Transverse colon (tissue), 4 donors: ENCODE results near the gene VCPKMT. TPM values are rescaled to one million over a fixed set of nuclear protein-coding genes. Genes with fewer than 3 reads are reported as not detected.

Experiments
- DNase-seq: peaks from one replicate; pipeline ENCODE4 v3.0.0-alpha.2; 2019
- H3K27ac ChIP-seq, 4 donors: fragments of 200-600 bp; sonication (generic); 2 replicates each; pipeline ENCODE4 v1.5.1; 2016 to 2018; ENCODE audit warnings: inconsistent platforms in 4 of 4
- H3K27me3 ChIP-seq: fragments of 200-600 bp; sonication (generic); 2 replicates; pipeline ENCODE4 v1.5.1; 2017; ENCODE audit warnings: inconsistent platforms
- H3K36me3 ChIP-seq, 4 donors: fragments of 200-600 bp; sonication (generic); 2 replicates each; pipeline ENCODE4 v1.5.1; 2017 to 2019; ENCODE audit warnings: inconsistent platforms in 4 of 4
- H3K4me1 ChIP-seq, 4 donors: fragments of 200-600 bp; sonication (generic); 2 replicates each; pipeline ENCODE4 v1.5.1; 2017 to 2020; ENCODE audit warnings: inconsistent platforms in 4 of 4
- H3K4me3 ChIP-seq, 4 donors: fragments of 200-600 bp; sonication (generic); 1 replicate in 1 of 4; 2 replicates in 3 of 4; pipeline versions ENCODE4 v1.5.1 to v1.6.1; 2017 to 2019; ENCODE audit warnings: inconsistent platforms in 4 of 4
- H3K9me3 ChIP-seq, 2 donors: fragments of 200-600 bp; sonication (generic); 2 replicates each; pipeline ENCODE4 v1.5.1; 2017 to 2019; ENCODE audit warnings: inconsistent platforms in 2 of 2
- CTCF ChIP-seq, 5 experiments: fragments of 200-600 bp in 3 of 5; fragments of 450-650 bp in 2 of 5; sonication (generic) in 3 of 5; IDR thresholded peaks; 1 replicate in 2 of 5; 2 replicates in 3 of 5; pipeline ENCODE4 v1.5.1; 2016 to 2017; ENCODE audit warnings: antibody characterized with exemption in 5 of 5, inconsistent platforms in 3 of 5, mild to moderate bottlenecking in 2 of 5, moderate library complexity in 1 of 5
- EP300 ChIP-seq: sonication (generic); formaldehyde crosslinking; IDR thresholded peaks from one replicate; pipeline ENCODE4 v1.6.1; 2017; ENCODE audit warnings: antibody characterized with exemption, low read depth
- POLR2A ChIP-seq: fragments of 450-650 bp; IDR thresholded peaks from one replicate; pipeline ENCODE4 v1.6.1; 2016; ENCODE audit warnings: antibody characterized with exemption, mild to moderate bottlenecking, moderate library complexity
- POLR2AphosphoS5 ChIP-seq, 3 donors: sonication (generic); formaldehyde crosslinking; IDR thresholded peaks; one replicate each; pipeline ENCODE4 v1.6.1; 2016; ENCODE audit warnings: antibody characterized with exemption in 3 of 3
- WGBS, 2 donors: methylation state at CpG; one replicate each; pipeline ENCODE4 v1.1.5; 2018; ENCODE audit warnings: low coverage in 1 of 2; 5-methylcytosine and 5-hydroxymethylcytosine counted together
- in situ Hi-C, 4 donors: fragments of 200-750 bp; cut with MboI; loops; one replicate each; pipeline versions ENCODE4 v1.15.0 to v1.15.1; 2017; ENCODE audit warnings: low sequenced_read_pairs in 3 of 4, low pct_ligation_motif_present in 1 of 4, low pct_unique_long_range_greater_than_20kb in 1 of 4
- intact Hi-C: fragments of 100-400 bp; cut with DNase I; formaldehyde crosslinking; loops from one replicate; pipeline ENCODE4 v1.15.1; 2023; ENCODE audit warnings: low total_unique reads
- total RNA-seq, 4 donors: library from RNA; depleted of rRNA; stranded (reverse); fragments of >200 nt; gene quantifications; one replicate each; pipeline ENCODE4 v1.1.0, GENCODE V29; 2016

The VCPKMT gene
- total RNA-seq, 4 donors from 2014 or later: 3.7 to 12.1 (median 5.9) TPM

GRCh38 chr14:50062438-50063085 is 53.8 kb downstream of the VCPKMT start:
- peak; percentile 64 for DNase-seq
- 42 to 49% methylated on average over 7 of the region's 7 CpGs for WGBS, 2 donors
- H3K4me1 ChIP-seq: peaks cover 36 to 62% (median 44%) of the 10 kb centered on the region in 4 donors
- no peak for TF ChIP-seq EP300
- TF ChIP-seq POLR2AphosphoS5 (IDR thresholded peaks at IDR 0.05): peak in 2 of 3 donors; percentile 37 to 49
- peak; percentile 46 for TF ChIP-seq POLR2A
- in situ Hi-C loops: no loop called here
- H3K27me3 ChIP-seq: no peaks in the 10 kb centered on the region
- no peaks in the 10 kb centered on the region for H3K9me3 ChIP-seq
- intact Hi-C loops: no loop called here
- H3K36me3 ChIP-seq: no peaks in the 10 kb centered on the region
- peak overlapping the region; percentile 77 to 86 (median 84) for H3K27ac ChIP-seq
- H3K4me3 ChIP-seq: no peak overlapping the region

GRCh38 chr14:50061664-50062437 is 54.5 kb downstream of the VCPKMT start:
- WGBS, 2 donors: 0 to 33% methylated on average over 1 to 11 of the region's 11 CpGs
- Histone ChIP-seq H3K4me1 (peaks cover 37 to 66% (median 46%) of the 10 kb centered on the region in 4 donors), H3K4me3 (no peak overlapping the region)

GRCh38 chr14:50060871-50061663 is 55.3 kb downstream of the VCPKMT start:
- intact Hi-C loops: no loop called here
- no peak overlapping the region for H3K4me3 ChIP-seq
- H3K4me1 ChIP-seq: peaks cover 37 to 67% (median 46%) of the 10 kb centered on the region in 4 donors
- WGBS, 2 donors: 20 to 38% methylated on average over 1 to 12 of the region's 12 CpGs
- peak; percentile 47 for DNase-seq
- no peaks in the 10 kb centered on the region for H3K9me3 ChIP-seq
- TF ChIP-seq POLR2AphosphoS5 (IDR thresholded peaks at IDR 0.05) (peak in 1 of 3 donors; percentile 8), CTCF (IDR thresholded peaks at IDR 0.05) (peak in 3 of 5 experiments; percentile 7 to 26 (median 10)), EP300 (no peak), POLR2A (no peak)
- no peaks in the 10 kb centered on the region for H3K36me3 ChIP-seq
- H3K27ac ChIP-seq: peak overlapping the region; percentile 77 to 86 (median 84)
- in situ Hi-C loops: no loop called here
- H3K27me3 ChIP-seq: no peaks in the 10 kb centered on the region

More at GRCh38 chr14:50061664-50062437, 54.5 kb downstream of the VCPKMT start:
- intact Hi-C loops (no loop called here), in situ Hi-C loops (no loop called here)
- H3K9me3 ChIP-seq: no peaks in the 10 kb centered on the region
- H3K27ac ChIP-seq: peak overlapping the region; percentile 77 to 86 (median 84)
- peak; percentile 79 for DNase-seq
- no peaks in the 10 kb centered on the region for H3K27me3 ChIP-seq
- no peaks in the 10 kb centered on the region for H3K36me3 ChIP-seq
- peak in 2 of 3 donors; percentile 31 to 47 for TF ChIP-seq POLR2AphosphoS5 (IDR thresholded peaks at IDR 0.05)
- no peak for TF ChIP-seq EP300
- peak; percentile 14 for TF ChIP-seq POLR2A
- no peak for TF ChIP-seq CTCF (IDR thresholded peaks at IDR 0.05)

GRCh38 chr14:50059763-50060616 is 56.4 kb downstream of the VCPKMT start:
- DNase-seq: no peak
- no peak overlapping the region for H3K4me3 ChIP-seq
- in situ Hi-C loops (no loop called here), intact Hi-C loops (no loop called here)
- TF ChIP-seq CTCF (IDR thresholded peaks at IDR 0.05): no peak
- TF ChIP-seq POLR2A: no peak
- TF ChIP-seq EP300: no peak
- TF ChIP-seq POLR2AphosphoS5 (IDR thresholded peaks at IDR 0.05): no peak
- H3K27ac ChIP-seq: peak overlapping the region; percentile 77 to 86 (median 84)
- WGBS, 2 donors: 72 to 89% methylated on average over 3 to 13 of the region's 13 CpGs
- no peaks in the 10 kb centered on the region for H3K9me3 ChIP-seq
- H3K27me3 ChIP-seq: no peaks in the 10 kb centered on the region
- H3K36me3 ChIP-seq: no peaks in the 10 kb centered on the region
- peaks cover 37 to 60% (median 44%) of the 10 kb centered on the region in 4 donors for H3K4me1 ChIP-seq
